NCI-H510A (cell line): ENCODE data around the gene TMEM132A.
A peak's percentile ranks its signal among the peaks of the same experiment; 100 is the strongest.
"Not testable (repeated sequence)": the region's sequence is repeated elsewhere in the genome, so short reads cannot be mapped to it uniquely, and the experiment has no call there.

Experiments used
- DNase-seq: peaks from one replicate; lab custom pipeline; 2025; lab: John Stamatoyannopoulos, UW

Gene TMEM132A

GRCh38 chr11:60905047-60905446 is 19.2 kb upstream of the TMEM132A start:
- DNase-seq = no peak

DNA sequence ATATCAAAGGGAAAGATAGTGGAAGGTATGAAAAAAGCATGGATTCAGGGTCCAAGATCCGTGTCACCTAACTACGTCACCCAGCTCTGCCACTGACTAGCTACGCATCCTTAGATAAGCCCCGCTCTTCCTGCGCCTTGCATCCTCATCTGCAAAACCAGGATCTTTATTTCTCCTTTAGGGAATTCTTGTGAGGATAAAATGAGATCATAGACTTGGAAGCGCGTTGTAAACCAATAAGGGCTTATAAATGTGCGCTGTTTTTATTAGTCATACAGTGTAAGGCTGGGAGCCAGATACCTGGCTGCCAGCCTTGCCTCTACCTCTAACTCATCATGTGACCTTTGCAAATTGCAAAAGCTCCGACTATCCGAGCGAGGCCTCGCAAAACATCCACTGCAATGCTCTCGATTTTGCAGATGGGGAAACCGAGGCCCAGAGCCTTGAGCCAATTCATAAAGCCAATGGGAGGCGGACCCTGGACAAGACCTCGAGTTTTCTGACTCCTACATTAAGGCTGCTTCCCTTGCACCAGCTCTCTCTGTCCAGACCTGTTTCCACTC is 18.6 kb upstream of the TMEM132A start:
- DNase-seq = no peak

GRCh38 chr11:60906132-60906972 is 17.9 kb upstream of the TMEM132A start, which contains the start of gene PRPF19:
Gene PRPF19 (minus strand): TSS chr11:60906585. CDS start chr11:60906382, 203 bp downstream.
- DNase-seq = peak; percentile 86

GRCh38 chr11:60908803-60909202 is 15.5 kb upstream of the TMEM132A start:
- no peak for DNase-seq

DNA sequence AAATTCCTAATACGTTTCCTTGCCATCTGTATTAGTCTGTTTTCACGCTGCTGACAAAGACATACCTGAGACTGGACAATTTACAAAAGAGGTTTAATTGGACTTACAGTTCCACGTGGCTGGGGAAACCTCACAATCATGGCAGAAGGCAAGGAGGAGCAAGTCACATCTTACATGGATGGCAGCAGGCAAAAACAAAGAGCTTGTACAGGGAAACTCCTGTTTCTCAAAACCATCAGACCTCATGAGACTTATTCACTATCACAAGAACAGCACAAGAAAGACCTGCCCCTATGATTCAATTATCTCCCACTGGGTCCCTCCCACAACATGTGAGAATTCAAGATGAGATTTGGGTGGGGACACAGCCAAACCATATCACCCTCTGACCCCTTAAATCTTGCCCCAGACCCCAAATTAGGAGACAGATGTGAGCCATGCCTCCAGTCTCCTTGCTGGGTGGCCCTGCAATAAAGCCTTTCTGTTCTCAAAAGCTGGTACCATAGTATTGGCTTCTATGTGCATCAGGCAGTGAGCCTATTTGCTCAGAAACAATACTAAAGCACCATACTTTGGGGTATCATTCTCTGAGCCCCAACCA is 14.5 kb upstream of the TMEM132A start:
- not testable (repeated sequence) for DNase-seq

DNA sequence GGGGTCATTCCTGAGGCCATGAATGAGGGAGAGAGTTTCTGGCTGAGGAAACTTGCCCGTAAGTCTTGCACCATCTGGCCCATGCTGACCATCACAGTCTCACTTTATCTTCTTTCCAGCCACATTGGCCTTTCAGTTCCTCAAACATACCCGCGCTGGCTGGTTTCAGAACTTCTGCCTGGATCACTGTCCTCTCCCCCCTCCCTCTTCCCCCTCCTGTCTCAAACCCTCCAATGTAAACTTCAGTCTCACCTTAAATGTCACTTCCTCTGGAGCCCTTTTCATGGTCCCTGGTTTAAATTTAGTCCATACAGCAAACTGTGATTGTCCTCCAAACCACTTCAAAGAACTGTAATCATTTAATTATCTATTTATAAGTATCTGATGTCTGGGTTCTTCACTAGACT is 14.0 kb upstream of the TMEM132A start:
- DNase-seq = no peak

GRCh38 chr11:60910711-60911380 is 13.4 kb upstream of the TMEM132A start:
- no peak for DNase-seq

DNA sequence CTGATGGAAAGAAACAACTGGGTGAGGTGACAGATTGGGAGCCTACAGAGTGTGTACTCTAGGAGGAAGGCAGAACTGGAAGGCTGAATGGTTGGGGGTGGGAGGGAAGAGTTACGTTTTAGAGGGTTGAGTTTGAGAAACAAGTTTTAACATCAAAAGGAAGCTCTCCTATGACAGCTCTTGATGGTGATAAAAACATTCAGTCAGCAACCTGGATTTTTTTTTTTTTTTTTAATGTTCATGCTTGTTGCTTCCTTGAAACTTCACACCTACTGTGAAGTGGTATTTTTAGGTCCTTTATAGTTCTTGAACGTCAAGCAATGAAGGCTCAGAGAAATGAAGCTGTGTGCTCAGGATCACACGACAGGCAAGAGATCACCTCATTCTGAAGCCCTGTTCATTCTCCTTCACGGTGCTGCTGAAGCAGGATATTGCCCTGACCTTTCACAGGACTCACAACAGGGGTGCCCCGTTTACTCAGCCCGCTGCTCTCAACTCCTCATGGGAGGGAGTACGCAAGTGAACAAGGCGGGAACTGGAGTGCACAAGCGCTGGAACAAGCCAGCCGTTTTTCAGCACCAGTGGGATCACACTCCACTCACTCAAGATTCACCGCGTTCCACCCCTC is 11.9 kb upstream of the TMEM132A start:
- DNase-seq = no peak

GRCh38 chr11:60912851-60913528 is 11.3 kb upstream of the TMEM132A start:
- no peak for DNase-seq

GRCh38 chr11:60913793-60914632 is 10.2 kb upstream of the TMEM132A start, which contains the start of gene TMEM109:
Gene TMEM109 (plus strand): TSS chr11:60914158. CDS start chr11:60919694, 5,536 bp downstream.
- peak; percentile 81 for DNase-seq

DNA sequence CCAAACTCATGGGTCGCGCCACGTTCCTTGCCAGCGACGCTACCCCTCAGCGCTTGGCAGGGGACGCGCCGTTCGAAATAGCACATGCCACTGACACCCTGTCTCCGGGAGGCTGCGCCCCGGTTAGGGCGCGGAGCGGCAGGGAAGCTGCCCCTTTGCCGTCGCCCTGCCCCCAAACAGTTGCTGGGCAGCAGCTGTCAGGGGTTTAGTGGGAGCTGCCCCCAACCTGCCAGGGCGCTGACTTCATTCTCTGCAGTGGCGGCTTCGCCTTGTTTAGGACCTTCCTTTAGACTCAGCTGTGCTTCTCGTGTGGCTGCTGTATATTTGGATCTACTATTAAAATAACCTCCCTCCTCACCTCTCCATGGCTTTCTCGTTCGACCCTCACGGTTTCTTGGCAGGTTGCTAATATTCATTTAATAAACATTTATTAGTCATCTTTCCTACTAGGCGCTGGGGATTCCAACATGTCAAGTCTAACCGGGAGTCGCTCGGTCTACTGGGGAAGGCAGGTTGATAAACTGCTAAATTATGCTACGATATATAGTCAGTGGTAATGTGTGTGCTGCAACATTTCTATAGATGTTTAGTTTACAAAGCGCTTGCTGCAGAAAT is 9.5 kb upstream of the TMEM132A start:
- DNase-seq = no peak

GRCh38 chr11:60915248-60915914 is 8.9 kb upstream of the TMEM132A start:
- no peak for DNase-seq

- no peak for DNase-seq
Observed at GRCh38 chr11:60916669-60917206, 7.5 kb upstream of the TMEM132A start.

- no peak for DNase-seq
Observed at GRCh38 chr11:60917267-60917666, 7.0 kb upstream of the TMEM132A start.

GRCh38 chr11:60918251-60918938 is 5.9 kb upstream of the TMEM132A start:
- DNase-seq = no peak

- DNase-seq = no peak
Observed at GRCh38 chr11:60918939-60919265, 5.4 kb upstream of the TMEM132A start.

DNA sequence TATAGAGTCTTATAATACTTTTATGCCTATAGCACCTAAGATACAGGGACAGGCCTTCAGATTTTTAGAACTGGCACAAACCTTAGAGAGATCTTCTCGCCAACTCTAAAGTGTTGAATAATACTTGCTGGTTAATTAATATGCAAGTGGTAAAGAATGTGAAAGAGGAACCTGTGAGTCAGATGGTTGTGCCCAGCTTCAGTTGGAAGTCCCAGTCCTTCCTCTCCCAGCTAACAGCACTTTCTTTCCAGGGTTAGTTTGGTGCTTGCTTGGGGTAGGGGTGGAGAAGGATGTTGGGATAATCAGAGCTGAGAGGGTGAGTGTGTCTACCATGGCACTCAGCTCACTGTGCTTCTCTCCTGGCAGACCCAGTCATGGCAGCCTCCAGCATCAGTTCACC is 4.9 kb upstream of the TMEM132A start:
- DNase-seq = no peak

- DNase-seq = no peak
Observed at GRCh38 chr11:60919956-60920355, 4.3 kb upstream of the TMEM132A start.

DNA sequence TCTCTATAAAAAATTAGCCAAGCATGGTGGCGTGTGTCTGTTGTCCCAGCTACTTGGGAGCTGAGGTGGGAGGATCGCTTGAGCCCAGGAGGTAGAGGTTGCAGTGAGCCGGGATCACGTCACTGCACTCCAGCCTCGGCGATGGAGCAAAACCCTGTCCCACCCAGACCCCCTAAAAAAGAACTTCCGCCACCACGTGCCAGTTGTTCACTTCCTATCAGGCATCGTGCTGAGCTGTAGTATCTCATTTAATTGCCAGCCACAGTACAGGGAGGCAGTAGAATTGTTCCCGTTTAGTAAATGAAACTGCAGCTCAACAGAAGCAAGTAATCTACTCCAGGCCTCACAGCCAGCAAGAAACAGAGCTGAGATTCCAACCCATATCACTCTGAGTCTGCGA is 3.0 kb upstream of the TMEM132A start:
- no peak for DNase-seq
